SW480 (cell line): ENCODE results near the gene WDR3.
"Not testable (repeated sequence)": the region's sequence is repeated elsewhere in the genome, so short reads cannot be mapped to it uniquely, and the experiment has no call there.

Source experiments
- DNase-seq: peaks from one replicate; pipeline ENCODE4 v3.0.0-alpha.2; 2016; ENCODE audit warnings: low spot score

Gene WDR3

GRCh38 chr1:117929343-117930172, at the start of gene WDR3, which contains the start of gene GDAP2:
Gene WDR3 (plus strand): TSS chr1:117929739. CDS start chr1:117933320, 3,581 bp downstream.
Gene GDAP2 (minus strand): TSS chr1:117929621. CDS start chr1:117920357, 9,264 bp downstream.
- peak; percentile 97 for DNase-seq

GRCh38 chr1:117883616-117884015, 45.9 kb upstream of the WDR3 start:
- DNase-seq = no peak

- no peak for DNase-seq
Observed at GRCh38 chr1:117886101-117886795, 43.3 kb upstream of the WDR3 start.

DNA sequence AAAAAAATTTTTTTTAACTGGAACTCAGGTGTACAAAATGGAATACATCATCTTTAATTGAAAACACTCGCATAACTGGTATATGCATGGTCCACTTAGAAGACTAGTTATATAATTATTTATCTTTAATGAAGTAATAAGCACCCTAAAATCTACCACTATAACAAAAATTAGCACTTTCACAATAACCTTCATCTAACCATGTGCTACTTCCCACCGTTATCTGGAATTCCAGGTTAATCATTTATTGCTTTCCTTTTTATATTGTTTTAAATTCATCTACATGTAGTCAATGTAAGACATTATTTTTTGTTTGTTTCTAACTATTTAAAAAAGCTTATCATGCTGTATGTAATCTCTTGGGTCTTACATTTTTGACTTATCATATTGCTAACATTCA, 39.1 kb upstream of the WDR3 start:
- no peak for DNase-seq

- DNase-seq = no peak
Observed at GRCh38 chr1:117892512-117892911, 37.0 kb upstream of the WDR3 start.

DNA sequence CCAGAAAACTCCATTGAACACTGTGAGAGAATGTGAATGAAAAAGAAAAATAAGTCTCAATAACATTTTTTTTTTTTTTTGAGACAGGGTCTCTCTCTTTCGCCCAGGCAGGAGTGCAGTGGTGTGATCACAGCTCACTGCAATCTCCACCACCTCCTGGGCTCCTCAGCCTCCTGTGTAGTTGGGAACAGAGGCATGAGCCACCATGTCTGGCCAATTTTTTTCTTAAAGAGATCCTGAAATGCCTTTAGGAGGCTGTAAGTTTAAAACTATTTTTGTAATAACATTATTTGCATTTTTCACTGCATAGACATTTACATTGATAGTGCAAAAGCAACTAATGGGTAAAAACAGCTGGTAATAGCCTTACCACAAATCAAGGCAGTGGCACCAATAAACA, 35.5 kb upstream of the WDR3 start:
- DNase-seq = no peak

DNA sequence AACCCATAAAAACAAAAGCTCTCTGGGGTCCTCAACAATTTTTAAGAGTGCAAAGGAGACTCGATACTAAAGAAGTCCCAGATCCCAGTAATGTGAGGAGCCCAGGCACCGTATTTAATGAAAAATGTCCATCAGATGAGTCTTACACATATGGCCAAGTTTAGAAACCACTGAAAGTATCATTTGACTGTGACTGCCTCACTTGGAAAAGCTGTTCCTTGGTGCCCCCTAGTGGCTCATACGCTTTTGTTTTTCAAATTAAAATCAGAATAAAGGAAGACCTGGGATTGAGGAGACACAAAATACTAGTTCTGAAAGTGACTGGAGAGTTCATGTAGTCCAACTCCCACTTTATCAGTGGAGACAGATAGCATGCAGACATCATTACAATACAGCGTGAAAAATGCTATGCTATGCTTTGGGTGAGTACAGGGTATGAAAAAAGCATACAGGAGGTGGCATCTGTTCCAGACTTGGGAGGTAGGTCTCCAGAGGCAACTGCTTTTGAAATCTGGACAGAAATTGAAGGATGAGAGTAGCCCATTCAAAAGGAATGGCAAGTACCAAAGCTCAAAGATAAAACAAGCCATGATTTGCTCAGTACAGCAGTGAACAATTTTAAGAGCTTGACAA, 33.9 kb upstream of the WDR3 start:
- peak; percentile 62 for DNase-seq

DNA sequence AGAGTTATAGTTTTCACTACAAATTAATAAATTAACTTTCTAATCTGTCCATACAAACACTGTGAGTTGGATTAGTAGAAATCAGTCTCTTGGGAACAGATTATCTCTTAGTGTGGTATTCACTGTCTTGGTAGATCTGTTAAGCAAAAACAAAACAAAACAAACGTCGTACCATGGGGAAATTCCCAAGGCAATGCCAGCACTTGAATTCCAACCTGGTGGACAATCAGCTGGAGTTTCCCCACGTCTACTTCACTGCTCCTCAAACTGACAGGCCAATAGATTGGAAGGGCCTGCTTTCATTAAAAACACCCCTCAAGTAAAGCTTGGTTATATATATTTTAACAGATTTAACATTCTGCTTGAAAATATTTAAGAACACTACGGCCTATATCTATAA, 32.0 kb upstream of the WDR3 start:
- DNase-seq = no peak

- DNase-seq = no peak
Observed at GRCh38 chr1:117899801-117900200, 29.7 kb upstream of the WDR3 start.

DNA sequence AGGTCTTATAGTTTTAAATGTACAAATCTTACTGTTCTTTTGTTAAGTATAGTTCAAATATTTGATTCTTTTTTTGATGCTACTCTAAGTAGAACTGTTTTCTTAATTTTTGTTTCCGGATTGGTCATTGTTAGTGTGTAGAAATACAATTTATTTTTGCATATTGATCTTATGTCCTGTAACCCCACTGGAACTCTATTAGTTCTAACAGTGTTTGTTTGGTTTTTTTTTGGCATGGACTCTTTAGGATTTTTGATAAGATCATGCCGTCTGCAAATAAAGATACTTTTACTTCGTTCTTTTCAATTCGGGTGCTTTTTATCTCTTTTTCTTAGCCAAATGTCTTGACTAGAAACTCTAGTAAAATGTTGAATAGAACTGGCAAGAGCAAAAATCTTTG, 26.6 kb upstream of the WDR3 start:
- DNase-seq = no peak

DNA sequence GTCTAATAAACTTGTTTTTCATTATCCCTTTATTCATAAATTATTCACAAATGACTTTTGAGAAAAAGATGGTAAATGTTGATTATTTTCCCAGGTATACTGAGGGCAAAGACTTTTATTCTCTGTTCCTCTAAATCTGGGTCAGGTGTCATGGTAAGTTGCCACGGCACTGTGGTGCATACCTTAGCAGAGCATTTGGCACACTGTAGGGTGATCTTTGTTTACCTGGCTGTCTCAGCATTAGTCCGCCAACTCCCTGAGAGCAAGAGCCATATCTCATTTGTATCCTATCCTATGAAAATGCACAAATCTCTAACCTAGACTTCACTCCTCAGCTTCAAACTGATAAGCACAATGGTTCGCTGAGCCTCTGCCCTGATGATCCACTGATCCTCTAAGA, 25.1 kb upstream of the WDR3 start:
- no peak for DNase-seq

DNA sequence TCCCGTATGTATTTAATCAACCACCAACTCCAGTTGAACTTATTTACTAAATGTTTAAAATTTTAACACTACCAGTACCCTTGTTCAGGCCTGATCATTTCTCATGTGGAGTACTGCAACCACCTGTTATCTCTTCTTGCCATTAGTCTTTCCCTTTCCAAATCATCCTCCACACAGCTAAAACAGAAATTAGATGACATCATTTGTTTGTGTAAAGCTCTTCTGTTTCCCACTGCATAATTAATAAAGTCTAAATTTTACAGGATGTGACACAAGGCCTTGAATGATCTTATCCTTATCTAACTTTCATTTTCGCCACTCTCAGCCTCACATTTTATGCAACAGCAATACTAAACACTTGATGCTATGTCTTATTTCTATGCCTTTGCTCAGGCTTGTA, 24.5 kb upstream of the WDR3 start:
- DNase-seq = no peak

DNA sequence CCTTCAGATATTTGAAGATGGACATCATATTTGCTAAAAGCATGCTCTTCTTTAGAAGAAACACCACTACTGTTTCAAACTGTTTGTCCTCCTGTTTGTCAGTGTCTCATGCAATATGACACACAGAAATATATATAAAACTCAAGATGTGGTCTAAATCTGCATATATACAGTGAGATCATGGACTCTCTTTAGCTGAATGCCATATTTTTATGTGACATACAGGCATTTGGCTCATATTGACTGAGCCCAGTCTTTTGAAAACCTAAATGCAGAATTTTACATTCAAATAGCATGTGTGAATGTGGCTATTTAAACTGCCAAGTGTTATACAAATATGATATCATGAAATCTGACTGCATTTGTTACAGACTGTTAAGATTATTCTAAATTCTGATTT, 18.5 kb upstream of the WDR3 start:
- DNase-seq = no peak

- DNase-seq = no peak
Observed at GRCh38 chr1:117919376-117919775, 10.2 kb upstream of the WDR3 start.

DNA sequence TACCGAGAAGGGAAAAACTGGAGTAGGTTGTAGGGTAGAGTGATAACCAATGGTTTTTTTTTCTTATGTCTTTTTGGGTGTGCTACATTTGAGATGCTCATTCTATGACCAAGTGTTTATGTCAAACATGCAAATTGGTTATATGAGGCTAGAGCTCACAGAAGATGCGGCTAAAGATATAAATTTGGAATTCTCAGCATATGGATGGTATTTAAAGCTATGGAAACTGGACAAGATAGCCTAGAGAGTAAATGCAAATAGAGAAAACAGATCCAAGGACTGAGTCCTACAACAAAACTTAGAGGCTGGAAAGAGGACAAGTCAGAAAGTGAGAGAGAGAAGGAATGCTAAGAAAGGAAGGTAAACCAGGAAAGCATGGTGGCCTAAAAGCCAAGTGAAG, 7.5 kb upstream of the WDR3 start:
- no peak for DNase-seq

- not testable (repeated sequence) for DNase-seq
Observed at GRCh38 chr1:117922717-117923116, 6.8 kb upstream of the WDR3 start.

- DNase-seq = no peak
Observed at GRCh38 chr1:117925981-117926380, 3.6 kb upstream of the WDR3 start.

DNA sequence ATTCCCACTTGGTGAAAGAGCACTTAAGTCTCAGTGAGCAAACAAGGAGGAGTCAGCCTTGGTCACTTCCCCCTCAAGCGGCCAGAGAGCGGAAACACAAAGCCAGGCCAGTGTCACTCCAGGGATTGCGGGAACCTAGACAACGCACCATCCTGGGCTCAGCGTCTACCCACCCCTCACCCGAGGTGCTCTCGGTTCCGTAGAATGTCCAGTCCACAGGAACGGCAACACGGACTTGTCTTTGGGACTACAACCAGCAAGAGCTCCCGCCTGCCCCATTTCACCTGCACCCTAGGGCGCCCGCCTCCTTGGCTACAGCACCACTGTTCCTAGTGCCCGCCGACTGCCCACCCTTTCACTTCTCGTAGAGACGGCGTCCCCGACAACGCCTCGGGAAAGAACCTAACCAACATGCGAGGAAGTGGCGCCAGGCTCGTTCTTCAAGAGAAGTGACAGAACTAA, 627 bp upstream of the WDR3 start:
- peak; percentile 49 for DNase-seq

GRCh38 chr1:117930173-117930447, 571 bp downstream of the WDR3 start:
- no peak for DNase-seq

DNA sequence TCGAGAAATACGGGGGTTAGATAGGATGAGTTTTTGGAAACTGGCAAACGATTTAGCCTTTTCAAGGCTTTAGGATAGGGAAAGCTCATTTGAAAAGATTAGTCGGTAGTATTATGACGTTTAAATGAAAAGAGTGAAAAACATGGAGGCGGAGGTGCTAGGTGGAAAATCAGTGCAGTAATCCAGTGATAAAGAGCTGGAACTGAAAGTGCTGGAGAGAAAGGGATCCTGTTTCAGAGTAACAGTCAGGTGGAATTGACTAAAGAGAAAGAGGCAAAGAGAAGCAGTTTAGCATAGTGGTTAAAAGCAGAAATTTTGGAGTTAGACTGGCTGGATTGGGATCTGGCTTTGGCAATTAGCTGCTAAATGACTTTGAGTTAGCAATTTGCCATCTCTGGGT, 945 bp downstream of the WDR3 start:
- peak; percentile 1 for DNase-seq

GRCh38 chr1:117932576-117932975, 3.0 kb downstream of the WDR3 start:
- DNase-seq = no peak

- no peak for DNase-seq
Observed at GRCh38 chr1:117933769-117934168, 4.2 kb downstream of the WDR3 start.

- DNase-seq = no peak
Observed at GRCh38 chr1:117942293-117942692, 12.8 kb downstream of the WDR3 start.
